Fibroblast of villous mesenchyme (primary cell): ENCODE results near the gene SORCS3. TPM values are rescaled to one million over a fixed set of nuclear protein-coding genes. Genes with fewer than 3 reads are reported as not detected.
"Not testable (repeated sequence)": the region's sequence is repeated elsewhere in the genome, so short reads cannot be mapped to it uniquely, and the experiment has no call there.

Experiments used
- DNase-seq: peaks from one replicate; pipeline ENCODE4 v3.0.0-alpha.2; 2010; ENCODE audit warnings: low read depth
- H3K4me3 ChIP-seq: 2 replicates; pipeline ENCODE4 v1.5.1; 2011; ENCODE audit warnings: low read depth, mild to moderate bottlenecking, low read length
- total RNA-seq: library from RNA; depleted of rRNA; stranded (reverse); fragments of >200 nt; gene quantifications from 2 replicates; pipeline ENCODE4 v1.2.3, GENCODE V29; 2012
- TF ChIP-seq, protein P1 (sequence below): IDR thresholded peaks from 2 replicates; pipeline ENCODE4 v1.5.1; 2012; ENCODE audit warnings: low read depth, mild to moderate bottlenecking, low read length; ENCODE audit not compliant: insufficient read depth

The SORCS3 gene
- total RNA-seq, 1 donor: not detected

DNA sequence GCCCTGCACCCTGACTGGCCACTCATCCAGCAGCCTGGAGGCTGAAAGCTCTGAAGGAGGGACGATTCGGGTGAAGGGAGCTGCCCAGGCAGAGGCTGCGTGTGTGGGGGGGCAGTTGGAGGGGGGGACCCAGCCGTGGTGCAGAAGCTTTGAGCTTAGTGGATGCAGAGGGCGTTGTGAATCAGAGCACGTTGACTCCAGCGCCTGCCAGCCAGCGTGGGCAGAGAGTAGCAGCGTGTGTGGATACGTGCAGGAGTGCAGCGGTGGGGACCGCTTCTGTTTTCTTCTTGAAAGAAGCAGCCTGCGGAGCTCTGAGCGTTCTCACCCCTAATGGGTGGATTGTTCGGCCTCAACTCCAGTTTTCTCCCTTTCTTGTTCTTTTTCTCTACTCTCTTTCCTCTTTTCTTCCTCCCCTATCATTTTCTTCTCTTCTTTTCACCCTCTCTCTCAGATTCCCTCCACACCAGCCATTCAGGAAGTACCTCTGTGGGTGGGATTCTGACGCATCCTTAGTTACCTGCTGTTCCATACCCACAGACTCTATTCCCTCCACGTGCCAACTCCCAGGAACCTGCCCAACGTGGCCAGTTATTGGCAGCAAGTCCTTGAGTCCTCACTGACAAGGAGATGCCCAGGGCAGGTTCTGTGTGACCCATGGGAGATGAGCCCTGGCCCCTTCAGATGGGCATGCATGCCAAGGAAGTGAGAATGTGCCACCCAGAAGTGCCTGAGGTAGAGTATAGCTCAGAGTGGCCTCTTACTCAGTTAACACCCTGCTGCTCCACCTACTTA, 47.4 kb downstream of the SORCS3 start:
- no peak for DNase-seq
- TF ChIP-seq, protein P1, sequence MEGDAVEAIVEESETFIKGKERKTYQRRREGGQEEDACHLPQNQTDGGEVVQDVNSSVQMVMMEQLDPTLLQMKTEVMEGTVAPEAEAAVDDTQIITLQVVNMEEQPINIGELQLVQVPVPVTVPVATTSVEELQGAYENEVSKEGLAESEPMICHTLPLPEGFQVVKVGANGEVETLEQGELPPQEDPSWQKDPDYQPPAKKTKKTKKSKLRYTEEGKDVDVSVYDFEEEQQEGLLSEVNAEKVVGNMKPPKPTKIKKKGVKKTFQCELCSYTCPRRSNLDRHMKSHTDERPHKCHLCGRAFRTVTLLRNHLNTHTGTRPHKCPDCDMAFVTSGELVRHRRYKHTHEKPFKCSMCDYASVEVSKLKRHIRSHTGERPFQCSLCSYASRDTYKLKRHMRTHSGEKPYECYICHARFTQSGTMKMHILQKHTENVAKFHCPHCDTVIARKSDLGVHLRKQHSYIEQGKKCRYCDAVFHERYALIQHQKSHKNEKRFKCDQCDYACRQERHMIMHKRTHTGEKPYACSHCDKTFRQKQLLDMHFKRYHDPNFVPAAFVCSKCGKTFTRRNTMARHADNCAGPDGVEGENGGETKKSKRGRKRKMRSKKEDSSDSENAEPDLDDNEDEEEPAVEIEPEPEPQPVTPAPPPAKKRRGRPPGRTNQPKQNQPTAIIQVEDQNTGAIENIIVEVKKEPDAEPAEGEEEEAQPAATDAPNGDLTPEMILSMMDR: no peak
- no peak overlapping the region for H3K4me3 ChIP-seq

DNA sequence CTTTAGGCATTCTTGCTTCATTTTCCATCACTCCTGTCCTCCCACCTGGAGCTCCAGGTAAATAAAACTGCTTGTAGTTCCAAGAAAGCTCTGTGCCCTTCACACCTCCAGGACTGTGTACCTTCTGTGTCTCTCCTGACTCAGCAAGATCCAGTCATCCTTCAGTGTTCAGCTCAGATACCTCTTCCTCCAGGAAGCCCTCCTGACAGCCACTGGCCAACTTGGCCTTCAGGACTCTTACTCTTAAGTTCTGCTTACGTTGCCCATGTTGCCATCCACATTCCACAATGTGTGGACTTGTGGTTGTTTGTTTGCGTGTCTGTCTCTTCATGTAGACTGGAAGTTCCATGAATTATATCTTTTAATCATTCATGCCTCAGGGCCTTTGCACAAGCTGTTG, 48.0 kb downstream of the SORCS3 start:
- TF ChIP-seq, protein P1: no peak
- no peak for DNase-seq

DNA sequence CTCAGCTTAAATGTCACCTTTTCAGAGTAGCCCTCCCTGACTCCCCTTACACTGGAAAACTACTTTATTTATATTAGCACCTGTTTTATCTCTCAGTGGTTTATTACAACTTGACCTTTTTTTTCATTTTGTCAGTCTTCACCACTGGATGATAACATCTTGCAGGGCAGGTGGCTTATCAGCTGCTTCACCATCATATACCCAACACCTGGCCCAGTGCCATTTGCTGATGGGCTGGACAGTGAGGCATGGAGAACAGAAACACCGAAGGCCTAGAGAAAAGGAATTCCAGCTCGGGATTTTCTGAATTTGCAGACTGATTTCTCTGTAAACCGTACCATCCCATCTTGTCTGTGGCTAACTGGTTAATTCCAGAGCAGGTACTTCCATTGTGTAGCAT, 48.5 kb downstream of the SORCS3 start:
- no peak for DNase-seq
- H3K4me3 ChIP-seq: no peak overlapping the region
- TF ChIP-seq, protein P1: no peak

More for the DNA sequence above, 48.0 kb downstream of the SORCS3 start:
- H3K4me3 ChIP-seq: no peak overlapping the region

DNA sequence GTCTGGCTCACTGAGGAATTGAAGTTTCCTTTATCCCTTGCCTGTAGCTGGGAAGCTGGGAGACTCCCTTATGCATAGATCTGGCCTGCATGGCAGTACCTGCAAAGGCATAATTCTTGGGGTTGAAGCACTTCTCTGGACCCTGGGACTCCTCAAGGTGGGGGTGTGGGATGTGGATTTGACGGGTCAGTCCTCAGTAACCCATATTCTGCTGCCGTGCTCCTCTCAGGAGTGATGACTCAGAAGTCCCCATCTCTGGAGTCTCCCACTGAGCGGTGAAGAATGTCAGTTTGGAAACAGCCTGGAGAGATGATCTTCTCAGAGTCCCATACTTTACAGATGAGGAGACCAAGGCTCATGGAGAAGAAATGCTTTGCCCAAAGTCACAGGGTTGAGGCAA, 49.0 kb downstream of the SORCS3 start:
- TF ChIP-seq, protein P1: no peak
- no peak for DNase-seq
- H3K4me3 ChIP-seq: no peak overlapping the region

DNA sequence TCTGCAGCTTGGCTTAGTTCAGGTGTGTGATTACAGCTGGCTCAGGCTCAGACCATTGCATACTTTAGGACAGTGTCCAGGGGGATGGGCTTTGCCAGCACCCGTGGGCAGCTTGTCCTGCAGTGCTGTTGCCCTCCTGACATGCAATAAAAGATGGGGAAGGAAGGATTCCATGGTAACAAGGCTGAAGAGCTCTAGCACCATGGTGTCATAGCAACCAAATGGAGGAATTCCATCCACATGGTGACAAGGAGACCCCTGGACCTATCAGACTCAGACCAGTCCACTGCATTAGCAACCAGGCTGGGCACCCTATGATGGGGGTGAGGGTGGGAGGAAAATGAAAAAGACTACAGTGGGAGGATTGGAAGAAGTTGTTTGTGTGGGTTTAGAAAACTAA, 49.9 kb downstream of the SORCS3 start:
- TF ChIP-seq, protein P1: no peak
- DNase-seq: no peak

DNA sequence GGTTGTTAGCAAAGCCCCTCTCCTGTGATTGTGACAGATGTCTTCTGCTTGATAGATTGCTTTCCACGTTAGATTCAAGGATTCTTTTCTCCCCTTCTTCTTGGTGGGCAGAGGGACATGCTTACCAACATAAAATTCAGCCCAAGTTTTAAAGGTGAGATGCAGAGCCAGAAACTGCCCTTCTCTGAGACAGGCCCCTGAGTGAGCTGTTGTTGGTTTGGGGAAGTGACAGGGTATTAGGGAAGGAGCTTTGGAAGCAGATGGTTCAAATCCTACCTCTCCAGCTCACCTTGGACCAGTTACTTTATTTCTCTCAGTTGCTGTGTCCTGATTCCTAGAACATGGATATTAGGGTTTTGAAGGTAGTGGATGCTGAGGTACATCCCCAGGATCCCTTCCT, 53.0 kb downstream of the SORCS3 start:
- no peak overlapping the region for H3K4me3 ChIP-seq
- TF ChIP-seq, protein P1: no peak
- no peak for DNase-seq

More for the DNA sequence above, 49.9 kb downstream of the SORCS3 start:
- no peak overlapping the region for H3K4me3 ChIP-seq

DNA sequence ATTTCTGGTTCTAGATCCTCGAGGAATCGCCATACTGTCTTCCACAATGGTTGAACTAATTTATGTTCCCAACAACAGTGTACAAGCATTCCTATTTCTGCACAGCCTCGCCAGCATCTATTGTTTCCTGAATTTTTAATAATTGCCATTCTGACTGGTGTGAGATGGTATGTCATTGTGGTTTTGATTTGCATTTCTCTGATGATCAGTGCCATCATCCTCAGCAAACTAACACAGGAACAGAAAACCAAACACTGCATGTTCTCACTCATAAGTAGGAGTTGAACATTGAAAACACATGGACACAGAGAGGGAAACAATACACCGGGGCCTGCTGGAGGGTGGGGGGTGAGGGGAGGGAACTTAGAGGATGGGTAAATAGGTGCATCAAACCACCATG, 62.2 kb downstream of the SORCS3 start:
- H3K4me3 ChIP-seq, DNase-seq: not testable (repeated sequence)
